ENCODE results near the gene OR2AT4. TPM values are rescaled to one million over a fixed set of nuclear protein-coding genes. Genes with fewer than 3 reads are reported as not detected.

OR2AT4 gene
- total and polyA plus RNA-seq, 2 of the 4 experiments (the other 2 are of a cell fraction), result not detected

- Histone ChIP-seq H3K18ac (ENCODE audit: low read depth, low read length) (no peak overlapping the region), H3K9me3 (ENCODE audit: control insufficient read depth, insufficient read depth, low read length) (no peaks in the 10 kb centered on the region), H2BK5ac (ENCODE audit: low read depth, low read length, poor library complexity, severe bottlenecking) (no peak overlapping the region), H3K27me3 (ENCODE audit: control insufficient read depth, insufficient read depth, low read length) (peaks cover 47% of the 10 kb centered on the region), H2AK9ac (replicated peaks; ENCODE audit: low read depth, low read length, poor library complexity) (no peak overlapping the region), H3K4ac (ENCODE audit: low read depth, low read length) (no peak overlapping the region), H3K4me1 (ENCODE audit: control insufficient read depth, insufficient read depth, low read length) (no peaks in the 10 kb centered on the region), H3K9me1 (ENCODE audit: insufficient read depth, low read length) (0 out of 2 replicates have a peak, but pooled peaks cover 2% of the 10 kb centered on the region), H2BK15ac (ENCODE audit: low read depth, low read length) (no peak overlapping the region), H3K56ac (ENCODE audit: extremely low read depth, insufficient read depth, low read length) (no peak overlapping the region), H2AFZ (replicated peaks; ENCODE audit: low read length, poor library complexity) (no peak overlapping the region), H3K9ac (ENCODE audit: low read depth, low read length) (no peak overlapping the region), H3K14ac (replicated peaks; ENCODE audit: low read depth, low read length) (no peak overlapping the region), H2BK120ac (ENCODE audit: low read depth, low read length) (no peak overlapping the region), H4K8ac (ENCODE audit: low read depth in 2 of 2, low read length in 2 of 2) (no peak overlapping the region), H4K91ac (ENCODE audit: insufficient read depth, low read depth, low read length) (no peak overlapping the region), H3K79me1 (ENCODE audit: low read depth in 1 of 2, low read length in 2 of 2) (no peaks in the 10 kb centered on the region), H4K20me1 (ENCODE audit: insufficient read depth, low read length) (no peaks in the 10 kb centered on the region), H4K5ac (ENCODE audit: low read depth, low read length) (no peak overlapping the region), H3K36me3 (ENCODE audit: control insufficient read depth, insufficient read depth, low read length) (no peaks in the 10 kb centered on the region), H3K23ac (ENCODE audit: low read depth, low read length) (no peak overlapping the region), H2AK5ac (ENCODE audit: low read depth, low read length) (no peak overlapping the region), H3K4me3 (ENCODE audit: insufficient read depth, low read depth, low read length) (no peak overlapping the region), H3K27ac (ENCODE audit: insufficient read depth, low read length) (no peak overlapping the region), H3K4me2 (ENCODE audit: low read depth, low read length) (no peak overlapping the region), H2BK20ac (ENCODE audit: low read depth, low read length) (no peak overlapping the region)
- in situ Hi-C loops (cut with MboI; ENCODE audit: low sequenced_read_pairs) (no loop called here), dilution Hi-C loops (cut with HindIII; ENCODE audit: low sequenced_read_pairs, unreplicated experiment) (no loop called here), intact Hi-C loops (cut with micrococcal nuclease) (no loop called here)
- ChIA-PET CTCF (no interaction called here), POLR2A (ENCODE audit: unreplicated experiment) (no interaction called here)
- 0% methylated on average over 1 of the region's 2 CpGs; no CpG with 5 or more reads in 1 of the 2 experiments for WGBS, 2 experiments (ENCODE audit: extremely low coverage in 2 of 2, insufficient read length in 1 of 2)
- TF ChIP-seq ELK1 (IDR thresholded peaks at IDR 0.05; ENCODE audit: borderline replicate concordance, low read depth, low read length) (no peak), CTCF (conservative IDR thresholded peaks at IDR 0.05; ENCODE audit: low read depth, low read length) (no peak), NFE2L2 (IDR thresholded peaks at IDR 0.05; ENCODE audit: low read depth, low read length) (no peak), RFX5 (IDR thresholded peaks at IDR 0.05; ENCODE audit: low read depth, low read length) (no peak), POLR2A (IDR thresholded peaks at IDR 0.05; ENCODE audit: low read depth, low read length) (no peak), MAZ (IDR thresholded peaks at IDR 0.05; ENCODE audit: borderline replicate concordance, low read depth, low read length) (no peak), CEBPB (IDR thresholded peaks at IDR 0.05; ENCODE audit: low read depth, low read length) (no peak), RCOR1 (IDR thresholded peaks at IDR 0.05; ENCODE audit: insufficient replicate concordance, low read length) (no peak), USF2 (IDR thresholded peaks at IDR 0.05; ENCODE audit: low read depth, low read length) (no peak), SMC3 (IDR thresholded peaks at IDR 0.05; ENCODE audit: low read depth, low read length) (no peak), FOS (IDR thresholded peaks at IDR 0.05; ENCODE audit: low read depth, low read length) (no peak), BHLHE40 (IDR thresholded peaks at IDR 0.05; ENCODE audit: low read depth, low read length) (no peak), MAFK (IDR thresholded peaks at IDR 0.05; ENCODE audit: low read depth, low read length) (no peak), MXI1 (IDR thresholded peaks at IDR 0.05; ENCODE audit: borderline replicate concordance, low read depth, low read length) (no peak), CHD1 (IDR thresholded peaks at IDR 0.05; ENCODE audit: low read depth, low read length) (no peak)
- ATAC-seq (ENCODE audit: low read depth) (no peak), DNase-seq (no peak)
- BruUV-seq (replicated peaks), result no TSS peak
Measured at GRCh38 chr11:75072582-75072981, 24.1 kb downstream of the OR2AT4 start.

Measured in IMR-90 (cell line).